Pulmonary artery endothelial cell (primary cell): Measurements from ENCODE around the gene TRIM74. TPM values are rescaled to one million over a fixed set of nuclear protein-coding genes. Genes with fewer than 3 reads are reported as not detected.
A peak's percentile ranks its signal among the peaks of the same experiment; 100 is the strongest.
"Not testable (repeated sequence)": the region's sequence is repeated elsewhere in the genome, so short reads cannot be mapped to it uniquely, and the experiment has no call there.

Source experiments
- DNase-seq: peaks from one replicate; pipeline ENCODE4 v3.0.0-alpha.2; 2011; ENCODE audit warnings: low read depth, low spot score
- total RNA-seq: library from RNA; depleted of rRNA; stranded (reverse); fragments of >200 nt; gene quantifications from 2 replicates; pipeline ENCODE4 v1.2.3, GENCODE V29; 2014

The TRIM74 gene
- total RNA-seq, 1 donor from 2014 or later: not detected

DNA sequence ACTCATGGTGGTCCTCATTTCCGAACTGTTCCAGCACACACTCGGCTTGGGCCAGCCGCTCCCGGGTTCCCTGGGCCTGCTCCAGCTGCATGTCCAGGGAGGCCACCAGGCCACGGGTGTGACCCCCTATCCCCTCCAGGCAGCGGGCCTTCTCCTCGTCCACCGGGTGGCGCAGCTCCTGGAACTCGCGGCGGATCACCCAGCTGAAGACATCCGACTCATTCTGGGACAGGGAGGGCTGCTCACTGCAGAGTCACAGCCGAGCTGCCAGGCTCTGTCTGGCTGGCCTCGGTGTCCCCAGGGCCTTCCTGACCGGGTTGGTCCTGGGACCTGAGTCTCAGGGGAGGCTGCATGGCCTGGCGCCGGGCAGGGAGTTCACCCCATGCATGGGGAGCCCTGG, 9.2 kb downstream of the TRIM74 start:
- not testable (repeated sequence) for DNase-seq

DNA sequence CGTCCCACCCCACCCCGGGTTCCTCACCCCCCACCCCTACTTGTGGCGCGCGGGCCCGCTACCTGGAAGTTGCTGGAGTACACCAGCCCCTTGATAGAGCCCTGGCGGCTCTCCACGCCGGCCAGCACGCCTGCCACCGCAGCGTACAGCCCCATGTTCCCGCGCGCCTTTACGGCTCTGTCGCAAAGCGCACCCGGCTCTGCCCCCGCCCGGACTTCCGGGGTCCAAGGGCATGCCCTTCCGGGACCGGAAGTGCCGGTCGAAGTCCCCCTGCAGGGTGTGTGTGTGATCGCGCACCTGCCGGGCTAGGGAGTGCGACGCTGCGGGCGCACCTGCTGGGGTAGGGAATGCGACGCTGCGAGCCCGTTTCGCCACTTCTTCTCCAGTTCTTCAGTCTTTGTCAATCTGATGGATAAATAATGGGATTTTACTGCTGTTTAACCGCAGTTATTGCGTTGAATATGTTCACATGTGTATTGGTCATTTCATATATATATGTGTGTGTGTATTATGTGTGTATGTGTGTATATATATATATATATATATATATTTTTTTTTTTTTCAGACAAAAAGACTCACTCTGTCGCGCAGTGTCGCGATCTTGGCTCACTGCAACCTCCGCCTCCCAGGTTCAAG, 14.6 kb downstream of the TRIM74 start:
- DNase-seq: not testable (repeated sequence)

GRCh38 chr7:72953901-72954562, 15.2 kb downstream of the TRIM74 start:
- not testable (repeated sequence) for DNase-seq

DNA sequence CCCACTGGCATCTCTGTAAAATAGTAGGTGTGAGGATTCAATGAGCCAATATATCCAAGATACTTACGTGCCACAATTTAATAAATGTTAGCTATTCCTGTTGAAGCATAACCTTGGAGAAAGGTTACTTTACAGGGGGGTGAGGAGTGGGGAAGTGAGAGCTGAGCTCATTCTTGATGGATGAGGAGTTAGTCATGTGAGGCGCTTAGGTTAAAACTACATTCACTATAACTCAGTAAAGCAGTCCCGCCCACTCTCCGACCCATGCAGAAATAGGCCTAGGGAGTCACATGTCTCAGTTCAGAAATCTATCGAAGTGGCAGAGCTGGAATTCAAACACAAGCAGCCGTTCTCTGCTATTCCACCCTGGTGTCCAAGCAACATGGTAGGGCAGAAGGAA, 18.8 kb downstream of the TRIM74 start:
- not testable (repeated sequence) for DNase-seq

DNA sequence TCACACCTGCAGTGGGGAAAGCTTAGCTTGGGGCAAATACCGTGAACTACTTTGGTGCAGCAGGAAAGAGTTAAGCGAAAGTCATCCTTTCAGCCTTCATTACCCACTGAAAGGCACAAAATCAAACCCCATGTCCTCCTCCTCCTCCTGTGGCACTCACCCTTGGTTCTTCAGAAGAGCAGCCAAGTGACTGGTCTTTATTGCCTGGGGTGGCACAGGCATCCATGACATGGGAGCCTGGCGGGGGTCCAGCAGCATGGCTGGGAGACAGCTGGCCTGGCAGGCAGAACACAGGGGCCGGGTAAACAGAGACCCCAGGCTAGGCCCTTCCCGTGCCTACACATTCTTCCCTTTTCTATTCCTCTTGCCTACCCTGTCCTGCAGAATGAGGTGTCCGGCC, 19.6 kb downstream of the TRIM74 start:
- DNase-seq: not testable (repeated sequence)

DNA sequence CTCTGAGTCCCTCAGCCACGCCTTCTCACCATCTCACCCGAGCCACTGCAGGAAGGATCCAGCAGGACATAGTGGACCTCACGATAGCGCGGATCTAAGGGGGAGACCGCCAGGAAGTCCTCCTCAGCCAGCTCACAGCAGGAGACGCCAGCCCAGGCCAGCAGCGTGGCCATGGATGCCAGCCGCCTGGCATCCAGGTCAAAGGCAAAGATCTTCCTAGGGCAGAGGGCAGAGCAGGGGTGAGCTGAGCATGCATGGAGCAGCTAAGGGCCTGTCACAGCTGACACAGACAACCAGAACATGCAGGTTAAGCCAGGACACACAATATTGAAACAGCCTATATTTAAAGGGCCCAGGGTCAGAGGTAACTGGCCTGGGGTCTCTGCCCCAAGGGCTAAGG, 20.0 kb downstream of the TRIM74 start:
- not testable (repeated sequence) for DNase-seq

- not testable (repeated sequence) for DNase-seq
Observed at GRCh38 chr7:72948714-72949113, 20.6 kb downstream of the TRIM74 start.

GRCh38 chr7:72946130-72946745, 23.0 kb downstream of the TRIM74 start:
- not testable (repeated sequence) for DNase-seq

DNA sequence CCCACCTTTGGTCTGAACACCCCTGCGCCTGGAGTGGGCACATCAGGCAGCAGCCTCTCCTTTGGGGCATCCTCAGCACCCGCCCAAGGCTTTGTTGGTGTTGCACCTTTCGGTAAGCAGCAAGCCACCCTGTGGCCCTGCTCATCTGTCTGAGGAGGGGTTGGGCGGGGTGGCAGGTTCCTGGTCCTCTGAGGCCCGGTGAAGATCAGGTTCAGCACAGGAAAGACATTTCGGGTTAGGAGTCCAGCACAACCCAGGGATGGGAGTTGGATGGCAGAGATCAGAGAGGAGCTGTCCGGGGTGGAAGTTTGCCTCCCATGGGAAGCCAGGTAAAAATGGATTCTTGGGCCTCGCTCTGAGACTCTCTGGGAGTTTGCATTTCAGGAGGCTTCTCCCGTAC, 23.7 kb downstream of the TRIM74 start:
- not testable (repeated sequence) for DNase-seq

- not testable (repeated sequence) for DNase-seq
Observed at GRCh38 chr7:72944937-72945336, 24.3 kb downstream of the TRIM74 start.

- not testable (repeated sequence) for DNase-seq
Observed at GRCh38 chr7:72942956-72943355, 26.3 kb downstream of the TRIM74 start.

DNA sequence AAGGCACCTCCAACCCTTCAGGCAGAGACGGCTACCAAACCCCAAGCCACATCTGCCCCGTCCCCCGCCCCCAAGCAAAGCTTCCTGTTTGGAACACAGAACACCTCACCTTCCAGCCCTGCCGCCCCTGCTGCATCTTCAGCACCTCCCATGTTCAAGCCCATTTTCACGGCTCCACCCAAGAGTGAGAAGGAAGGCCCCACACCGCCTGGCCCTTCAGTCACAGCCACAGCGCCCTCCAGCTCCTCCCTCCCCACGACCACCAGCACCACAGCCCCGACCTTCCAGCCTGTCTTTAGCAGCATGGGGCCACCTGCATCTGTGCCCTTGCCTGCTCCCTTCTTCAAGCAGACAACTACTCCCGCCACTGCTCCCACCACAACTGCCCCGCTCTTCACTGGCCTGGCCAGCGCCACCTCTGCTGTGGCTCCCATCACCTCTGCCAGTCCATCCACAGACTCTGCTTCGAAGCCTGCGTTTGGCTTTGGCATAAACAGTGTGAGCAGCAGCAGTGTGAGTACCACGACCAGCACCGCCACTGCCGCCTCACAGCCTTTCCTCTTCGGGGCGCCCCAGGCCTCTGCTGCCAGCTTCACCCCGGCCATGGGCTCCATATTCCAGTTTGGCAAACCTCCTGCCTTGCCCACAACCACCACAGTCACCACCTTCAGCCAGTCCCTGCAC, 27.1 kb downstream of the TRIM74 start:
- DNase-seq: not testable (repeated sequence)

GRCh38 chr7:72928216-72928615, 41.0 kb downstream of the TRIM74 start:
- DNase-seq: not testable (repeated sequence)

- DNase-seq: not testable (repeated sequence)
Observed at GRCh38 chr7:72927791-72928190, 41.5 kb downstream of the TRIM74 start.

GRCh38 chr7:72925546-72926120, 43.6 kb downstream of the TRIM74 start:
- DNase-seq: no peak

GRCh38 chr7:72924733-72925545, 44.3 kb downstream of the TRIM74 start, which contains the start of gene POM121:
TSS of gene POM121 (plus strand) at chr7:72925095. CDS start at chr7:72925122, 27 bp downstream.
- DNase-seq: peak; percentile 62

GRCh38 chr7:72924386-72924732, 44.9 kb downstream of the TRIM74 start:
- no peak for DNase-seq

DNA sequence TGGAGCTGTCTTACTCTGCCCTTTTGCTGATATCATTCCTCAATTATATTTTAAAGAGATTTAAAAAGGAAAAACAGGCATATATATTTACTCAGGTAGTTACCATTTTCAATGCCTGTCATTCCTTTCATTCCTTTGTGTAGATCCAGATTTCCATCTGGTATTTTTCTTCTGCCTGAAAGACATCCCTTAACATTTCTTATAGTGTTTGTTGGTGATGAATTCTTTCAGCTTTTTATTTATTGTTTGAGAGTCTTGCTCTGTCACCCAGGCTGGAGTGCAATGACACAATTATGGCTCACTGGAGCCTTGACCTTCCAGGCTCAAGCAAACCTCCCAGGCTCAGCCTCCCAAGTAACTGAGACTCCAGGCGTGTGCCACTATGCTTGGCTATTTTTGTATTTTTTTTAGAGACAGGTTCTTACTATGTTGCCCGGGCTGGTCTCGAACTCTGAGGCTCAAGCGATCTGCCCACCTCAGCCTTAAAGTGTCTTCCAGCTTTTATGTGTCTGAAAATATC, 50.0 kb downstream of the TRIM74 start:
- DNase-seq: no peak

DNA sequence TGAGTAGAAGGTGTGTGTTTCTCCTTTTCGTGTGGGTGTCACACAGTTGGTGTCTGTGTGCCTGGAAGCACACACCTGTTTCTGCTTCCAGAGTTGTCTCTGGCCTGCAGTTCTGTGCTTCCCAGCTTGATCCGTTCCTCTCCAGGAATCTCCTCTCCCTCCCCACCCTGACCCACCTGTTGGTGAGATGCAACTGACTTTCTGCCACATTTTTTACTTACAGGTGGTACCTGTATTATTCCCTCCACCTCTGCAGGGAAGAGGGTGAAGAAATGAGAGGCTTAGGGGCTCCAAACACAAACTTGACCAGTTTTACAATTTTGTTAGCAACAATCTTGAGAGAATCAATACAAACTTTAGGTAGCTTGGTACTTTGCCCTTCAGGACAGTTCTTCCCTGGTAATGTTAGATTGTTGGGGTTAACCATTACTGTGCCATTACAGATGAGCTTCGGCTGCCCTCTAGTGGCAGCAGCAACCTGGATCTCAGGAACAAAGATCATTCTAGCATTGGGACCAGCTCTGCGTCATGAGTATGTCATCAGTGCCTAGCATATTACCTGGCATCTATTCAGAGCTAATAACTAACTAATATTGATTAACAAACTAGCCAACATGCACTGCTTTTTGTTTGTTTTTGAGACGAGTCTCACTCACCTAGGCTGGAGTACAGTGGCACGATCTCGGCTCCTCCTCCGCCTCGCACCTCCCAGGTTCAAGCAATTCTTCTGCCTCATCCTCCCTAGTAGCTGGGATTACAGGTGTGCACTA, 54.3 kb downstream of the TRIM74 start:
- not testable (repeated sequence) for DNase-seq

DNA sequence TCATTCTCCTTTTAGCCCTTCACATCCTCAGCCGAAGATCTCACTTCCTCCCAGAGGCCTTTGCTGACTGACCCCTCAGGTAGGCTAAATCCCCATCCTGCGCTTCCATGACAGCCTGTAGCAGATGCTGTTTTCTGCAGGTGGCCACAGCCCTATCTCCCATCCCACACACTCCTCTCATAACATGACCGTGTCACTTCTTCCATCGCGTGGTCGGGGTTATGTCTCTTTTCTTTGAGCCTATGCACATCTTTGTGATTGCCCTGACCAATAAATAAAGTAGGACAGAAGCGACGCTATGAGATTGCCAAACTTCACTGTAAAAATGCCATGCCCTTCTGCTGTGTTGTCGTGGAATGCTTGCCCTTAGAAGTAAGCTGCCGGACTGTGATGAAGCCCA, 55.5 kb downstream of the TRIM74 start:
- not testable (repeated sequence) for DNase-seq
